AG04450 (cell line): ENCODE data around the gene CFAP97D2. TPM values are rescaled to one million over a fixed set of nuclear protein-coding genes. Genes with fewer than 3 reads are reported as not detected.
A peak's percentile ranks its signal among the peaks of the same experiment; 100 is the strongest.

ENCODE experiments used
- CTCF ChIA-PET: fragments of 300-600, 350-600 bp; formaldehyde crosslinking; extraction: SDS; loops from one replicate; lab custom pipeline; 2022; ENCODE audit warnings: antibody characterized with exemption, inconsistent platforms; lab: Charles Lee
- POLR2A ChIA-PET: fragments of 350-600 bp; formaldehyde crosslinking; extraction: SDS; loops from one replicate; lab custom pipeline; 2021; ENCODE audit warnings: antibody characterized with exemption, inconsistent platforms; lab: Yijun Ruan, JAX
- DNase-seq: peaks from one replicate; pipeline ENCODE4 v3.0.0-alpha.2; 2011; ENCODE audit warnings: low read depth, low spot score
- H3K27ac ChIP-seq: one replicate; pipeline ENCODE4 v1.5.1; 2012; ENCODE audit warnings: low read depth, low read length, control low read depth
- H3K27me3 ChIP-seq: one replicate; pipeline ENCODE4 v1.6.0; 2012; ENCODE audit warnings: low read length; ENCODE audit not compliant: control insufficient read depth, insufficient read depth
- H3K4me3 ChIP-seq: 2 replicates; pipeline ENCODE4 v1.5.1; 2011; ENCODE audit warnings: mild to moderate bottlenecking, low read depth, low read length, control low read depth
- H3K9me3 ChIP-seq: 2 replicates; pipeline ENCODE4 v1.5.1; 2012; ENCODE audit warnings: low read length; ENCODE audit not compliant: control insufficient read depth, insufficient read depth
- CTCF ChIP-seq: IDR thresholded peaks from 2 replicates; pipeline ENCODE4 v1.5.1; 2011; ENCODE audit warnings: low read depth, low read length, control low read depth, inconsistent platforms
- polyA plus RNA-seq: library from polyadenylated mRNA; depleted of rRNA; stranded (reverse); fragments of >200 nt; gene quantifications from 2 replicates; pipeline ENCODE4 v1.2.3, GENCODE V29; 2011

CFAP97D2 gene
- polyA plus RNA-seq, 1 experiment = not detected

GRCh38 chr13:114234645-114235421 is 55.8 kb downstream of the CFAP97D2 start, which contains the start of gene CDC16:
Gene CDC16 (plus strand): TSS chr13:114234897. CDS start chr13:114235085, 188 bp downstream.
- TF ChIP-seq CTCF = no peak

GRCh38 chr13:114235697-114236096 is 56.6 kb downstream of the CFAP97D2 start:
- no peak for TF ChIP-seq CTCF
- ChIA-PET POLR2A (no interaction called here), CTCF (interaction anchor here (0.9 kb wide), 1 partner anchor 14 kb away, joined by 3 read pairs; no protein-coding TSS in a partner anchor)
- Histone ChIP-seq H3K9me3 (peaks cover 3% of the 10 kb centered on the region; the same call in 1 of the 2 replicates), H3K27ac (peak overlapping the region; percentile 31), H3K27me3 (no peaks in the 10 kb centered on the region), H3K4me3 (peak overlapping the region; percentile 91)
- no peak for DNase-seq

More at GRCh38 chr13:114234645-114235421, 55.8 kb downstream of the CFAP97D2 start, which contains the start of gene CDC16:
- H3K27me3 ChIP-seq = no peaks in the 10 kb centered on the region
- H3K9me3 ChIP-seq = peaks cover 3% of the 10 kb centered on the region; the same call in 1 of the 2 replicates
- peak; percentile 72 for DNase-seq
- CTCF ChIA-PET = no interaction called here
- POLR2A ChIA-PET = no interaction called here
- H3K27ac ChIP-seq = peak within 1 kb of the TSS; percentile 47
- H3K4me3 ChIP-seq = peak within 1 kb of the TSS; percentile 91

- Histone ChIP-seq H3K9me3 (peaks cover 3% of the 10 kb centered on the region; the same call in 1 of the 2 replicates), H3K27ac (no peak overlapping the region), H3K27me3 (no peaks in the 10 kb centered on the region), H3K4me3 (peak overlapping the region; percentile 91)
- TF ChIP-seq CTCF = no peak
- DNase-seq = no peak
- POLR2A ChIA-PET = no interaction called here
- CTCF ChIA-PET = interaction anchor here (0.7 to 0.9 kb wide), 2 partner anchors 8 to 14 kb away, joined by 3 read pairs; no protein-coding TSS in a partner anchor
Measured at GRCh38 chr13:114236227-114236626, 57.2 kb downstream of the CFAP97D2 start.

GRCh38 chr13:114237415-114238112 is 58.5 kb downstream of the CFAP97D2 start:
- TF ChIP-seq CTCF = no peak
- DNase-seq = no peak
- no peak overlapping the region for H3K4me3 ChIP-seq
- CTCF ChIA-PET = no interaction called here
- H3K27ac ChIP-seq = no peak overlapping the region
- POLR2A ChIA-PET = no interaction called here
- H3K27me3 ChIP-seq = no peaks in the 10 kb centered on the region
- H3K9me3 ChIP-seq = peaks cover 3% of the 10 kb centered on the region; the same call in 1 of the 2 replicates
